NCI-H2227 treated with DMSO at 0.1 percent for 48 hours (cell line): ENCODE results near the gene RFPL4A.

Source experiments
- DNase-seq: peaks from one replicate; lab custom pipeline; 2025; lab: John Stamatoyannopoulos, UW

Gene RFPL4A

GRCh38 chr19:55809381-55810058 is 50.6 kb downstream of the RFPL4A start:
- DNase-seq = peak; percentile 82

GRCh38 chr19:55811340-55811739 is 52.4 kb downstream of the RFPL4A start:
- DNase-seq = no peak

- DNase-seq = no peak
These were observed 53.6 kb downstream of the RFPL4A start for GRCh38 chr19:55812449-55812848.
